Measurements from ENCODE around the gene SPOCK1. TPM values are rescaled to one million over a fixed set of nuclear protein-coding genes. Genes with fewer than 3 reads are reported as not detected.

Gene SPOCK1
- total RNA-seq, 1 donor from 2014 or later = 3.7 TPM

DNA sequence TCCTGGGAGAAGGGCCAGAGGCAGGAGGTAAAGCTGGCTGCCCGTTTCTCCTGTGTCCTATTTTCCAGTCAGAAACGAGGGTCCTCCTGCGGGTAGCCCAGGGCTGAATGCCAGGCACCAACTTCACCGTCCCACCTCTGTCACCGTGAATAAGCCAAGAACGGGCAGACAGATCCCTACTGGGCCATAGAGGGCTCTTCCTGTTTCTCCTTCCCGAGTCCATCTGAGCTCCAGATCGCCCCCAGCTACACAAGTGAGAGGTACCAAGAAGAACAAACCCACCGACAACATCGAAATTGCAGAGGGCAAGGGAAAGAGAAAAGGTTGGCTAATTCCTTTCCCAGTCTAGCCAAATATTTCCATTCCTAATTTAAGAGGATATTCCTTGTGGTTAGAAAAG, 93.7 kb downstream of the SPOCK1 start:
- no peak overlapping the region for H3K9ac ChIP-seq (ENCODE audit: low read depth in 1 of 3, low read length in 3 of 3)
- no peaks in the 10 kb centered on the region for H3K4me1 ChIP-seq (ENCODE audit: control insufficient read depth in 3 of 3, insufficient read depth in 3 of 3, low read length in 3 of 3)
- no peak overlapping the region for H3K4me3 ChIP-seq (ENCODE audit: low read length in 3 of 3)
- H3K27ac ChIP-seq (ENCODE audit: low read depth, low read length) = no peak overlapping the region
- H3K9me3 ChIP-seq (ENCODE audit: control insufficient read depth in 3 of 3, low read length in 3 of 3) = no peaks in the 10 kb centered on the region
- no peaks in the 10 kb centered on the region for H3K36me3 ChIP-seq (ENCODE audit: control insufficient read depth in 3 of 3, insufficient read depth in 3 of 3, low read length in 3 of 3)
- no peaks in the 10 kb centered on the region for H3K27me3 ChIP-seq (ENCODE audit: control insufficient read depth in 3 of 3, insufficient read depth in 3 of 3, low read length in 3 of 3)

- Histone ChIP-seq H3K27ac (ENCODE audit: low read depth, low read length) (no peak overlapping the region), H3K4me1 (ENCODE audit: control insufficient read depth in 3 of 3, insufficient read depth in 3 of 3, low read length in 3 of 3) (no peaks in the 10 kb centered on the region), H3K27me3 (ENCODE audit: control insufficient read depth in 3 of 3, insufficient read depth in 3 of 3, low read length in 3 of 3) (no peaks in the 10 kb centered on the region), H3K9ac (ENCODE audit: low read depth in 1 of 3, low read length in 3 of 3) (no peak overlapping the region), H3K36me3 (ENCODE audit: control insufficient read depth in 3 of 3, insufficient read depth in 3 of 3, low read length in 3 of 3) (no peaks in the 10 kb centered on the region), H3K9me3 (ENCODE audit: control insufficient read depth in 3 of 3, low read length in 3 of 3) (no peaks in the 10 kb centered on the region), H3K4me3 (ENCODE audit: low read length in 3 of 3) (no peak overlapping the region)
Observed at GRCh38 chr5:137403869-137404268, 95.3 kb downstream of the SPOCK1 start.

DNA sequence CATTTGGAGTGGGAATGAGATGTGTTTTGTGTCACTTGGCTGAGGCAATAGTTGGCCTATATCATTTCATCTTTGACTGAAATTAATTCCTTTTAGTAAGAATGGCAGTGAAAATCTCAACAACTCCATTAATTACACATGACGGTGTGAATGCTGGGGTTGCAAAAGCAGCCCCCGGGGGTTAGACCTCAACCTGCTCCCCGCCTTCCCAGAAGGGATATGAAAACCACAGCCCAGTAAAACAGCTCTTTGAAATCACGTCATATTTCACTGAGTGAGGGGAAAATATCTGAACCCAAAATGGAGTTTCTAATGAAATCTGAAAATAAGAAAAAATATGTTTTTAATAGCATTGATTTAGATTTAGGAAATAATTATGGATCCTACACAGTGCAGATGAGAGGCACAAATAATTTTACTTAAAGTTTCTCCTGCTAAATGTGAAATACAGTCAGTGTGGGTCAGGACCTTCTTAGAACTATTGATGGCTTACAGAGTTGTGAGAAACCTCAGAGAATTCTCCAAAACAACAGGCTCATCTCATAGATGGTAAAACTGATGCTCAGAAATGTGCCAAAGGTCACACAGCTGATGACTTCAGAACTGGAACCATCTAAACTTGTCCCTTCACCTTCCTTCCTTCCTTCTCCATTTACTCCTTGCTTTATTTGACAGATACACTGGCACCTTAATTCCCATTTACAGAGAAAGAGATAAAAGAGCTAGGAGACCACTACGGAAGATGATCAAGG, 96.5 kb downstream of the SPOCK1 start:
- H3K36me3 ChIP-seq (ENCODE audit: control insufficient read depth in 3 of 3, insufficient read depth in 3 of 3, low read length in 3 of 3) = no peaks in the 10 kb centered on the region
- no peak overlapping the region for H3K27ac ChIP-seq (ENCODE audit: low read depth, low read length)
- H3K9me3 ChIP-seq (ENCODE audit: control insufficient read depth in 3 of 3, low read length in 3 of 3) = no peaks in the 10 kb centered on the region
- H3K4me3 ChIP-seq (ENCODE audit: low read length in 3 of 3) = no peak overlapping the region
- H3K9ac ChIP-seq (ENCODE audit: low read depth in 1 of 3, low read length in 3 of 3) = no peak overlapping the region
- no peaks in the 10 kb centered on the region for H3K4me1 ChIP-seq (ENCODE audit: control insufficient read depth in 3 of 3, insufficient read depth in 3 of 3, low read length in 3 of 3)
- no peaks in the 10 kb centered on the region for H3K27me3 ChIP-seq (ENCODE audit: control insufficient read depth in 3 of 3, insufficient read depth in 3 of 3, low read length in 3 of 3)

- Histone ChIP-seq H3K4me3 (ENCODE audit: low read length in 3 of 3) (no peak overlapping the region), H3K9ac (ENCODE audit: low read depth in 1 of 3, low read length in 3 of 3) (no peak overlapping the region), H3K4me1 (ENCODE audit: control insufficient read depth in 3 of 3, insufficient read depth in 3 of 3, low read length in 3 of 3) (no peaks in the 10 kb centered on the region), H3K9me3 (ENCODE audit: control insufficient read depth in 3 of 3, low read length in 3 of 3) (no peaks in the 10 kb centered on the region), H3K27me3 (ENCODE audit: control insufficient read depth in 3 of 3, insufficient read depth in 3 of 3, low read length in 3 of 3) (no peaks in the 10 kb centered on the region), H3K36me3 (ENCODE audit: control insufficient read depth in 3 of 3, insufficient read depth in 3 of 3, low read length in 3 of 3) (no peaks in the 10 kb centered on the region), H3K27ac (ENCODE audit: low read depth, low read length) (no peak overlapping the region)
Observed at GRCh38 chr5:137401946-137402345, 97.2 kb downstream of the SPOCK1 start.

- no peak overlapping the region for H3K27ac ChIP-seq (ENCODE audit: low read depth, low read length)
- no peaks in the 10 kb centered on the region for H3K36me3 ChIP-seq (ENCODE audit: control insufficient read depth in 3 of 3, insufficient read depth in 3 of 3, low read length in 3 of 3)
- H3K9me3 ChIP-seq (ENCODE audit: control insufficient read depth in 3 of 3, low read length in 3 of 3) = no peaks in the 10 kb centered on the region
- H3K4me1 ChIP-seq (ENCODE audit: control insufficient read depth in 3 of 3, insufficient read depth in 3 of 3, low read length in 3 of 3) = peaks cover 0 to 3% (median 2%) of the 10 kb centered on the region in 3 donors
- H3K9ac ChIP-seq (ENCODE audit: low read depth in 1 of 3, low read length in 3 of 3) = no peak overlapping the region
- no peaks in the 10 kb centered on the region for H3K27me3 ChIP-seq (ENCODE audit: control insufficient read depth in 3 of 3, insufficient read depth in 3 of 3, low read length in 3 of 3)
- H3K4me3 ChIP-seq (ENCODE audit: low read length in 3 of 3) = no peak overlapping the region
Observed at GRCh38 chr5:137400571-137400970, 98.6 kb downstream of the SPOCK1 start.

- peaks cover 0 to 10% (median 5%) of the 10 kb centered on the region in 3 donors for H3K4me1 ChIP-seq (ENCODE audit: control insufficient read depth in 3 of 3, insufficient read depth in 3 of 3, low read length in 3 of 3)
- no peaks in the 10 kb centered on the region for H3K27me3 ChIP-seq (ENCODE audit: control insufficient read depth in 3 of 3, insufficient read depth in 3 of 3, low read length in 3 of 3)
- no peak overlapping the region for H3K27ac ChIP-seq (ENCODE audit: low read depth, low read length)
- no peak overlapping the region for H3K9ac ChIP-seq (ENCODE audit: low read depth in 1 of 3, low read length in 3 of 3)
- no peaks in the 10 kb centered on the region for H3K36me3 ChIP-seq (ENCODE audit: control insufficient read depth in 3 of 3, insufficient read depth in 3 of 3, low read length in 3 of 3)
- no peaks in the 10 kb centered on the region for H3K9me3 ChIP-seq (ENCODE audit: control insufficient read depth in 3 of 3, low read length in 3 of 3)
- no peak overlapping the region for H3K4me3 ChIP-seq (ENCODE audit: low read length in 3 of 3)
Observed at GRCh38 chr5:137399911-137400310, 99.2 kb downstream of the SPOCK1 start.

DNA sequence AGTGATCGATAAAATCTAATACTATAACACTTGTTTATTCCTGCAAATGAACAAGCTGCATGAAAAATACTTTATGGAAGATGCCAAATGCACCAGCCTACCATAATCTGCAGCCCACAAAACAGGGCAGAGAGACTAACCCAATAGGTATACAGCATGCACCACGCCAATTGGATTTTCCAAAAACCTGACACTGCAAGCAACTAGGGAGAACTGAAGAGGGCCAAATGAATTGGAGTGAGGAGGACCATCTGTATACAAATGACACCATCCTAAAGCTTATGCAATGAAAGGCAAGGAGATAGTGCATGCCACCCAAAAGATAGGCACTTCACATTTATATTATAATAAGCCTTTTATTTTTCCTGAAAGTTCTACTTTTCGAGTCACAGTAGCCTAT, 100.4 kb downstream of the SPOCK1 start:
- Histone ChIP-seq H3K27me3 (ENCODE audit: control insufficient read depth in 3 of 3, insufficient read depth in 3 of 3, low read length in 3 of 3) (no peaks in the 10 kb centered on the region), H3K4me3 (ENCODE audit: low read length in 3 of 3) (no peak overlapping the region), H3K27ac (ENCODE audit: low read depth, low read length) (no peak overlapping the region), H3K36me3 (ENCODE audit: control insufficient read depth in 3 of 3, insufficient read depth in 3 of 3, low read length in 3 of 3) (no peaks in the 10 kb centered on the region), H3K9ac (ENCODE audit: low read depth in 1 of 3, low read length in 3 of 3) (no peak overlapping the region), H3K9me3 (ENCODE audit: control insufficient read depth in 3 of 3, low read length in 3 of 3) (no peaks in the 10 kb centered on the region), H3K4me1 (ENCODE audit: control insufficient read depth in 3 of 3, insufficient read depth in 3 of 3, low read length in 3 of 3) (peaks cover 0 to 10% (median 5%) of the 10 kb centered on the region in 3 donors)

DNA sequence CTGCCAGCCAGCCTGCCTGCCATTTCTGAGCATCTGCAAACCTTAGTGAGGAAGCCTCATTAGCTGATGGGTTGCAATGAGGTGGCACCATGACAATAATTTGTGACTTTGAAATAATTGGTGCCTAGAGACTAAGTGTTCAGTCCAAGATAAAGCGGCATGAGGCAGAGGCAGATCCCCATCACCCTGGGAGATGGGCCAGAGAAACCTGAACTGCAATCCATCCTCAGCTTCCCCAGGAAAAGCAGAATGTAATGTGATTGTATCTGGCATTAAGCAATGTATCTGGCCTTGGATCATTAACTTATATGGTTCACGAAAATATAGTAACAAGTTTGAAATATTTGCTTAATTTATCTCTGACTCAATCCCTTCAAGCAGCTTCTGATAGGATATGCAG, 101.0 kb downstream of the SPOCK1 start:
- Histone ChIP-seq H3K27me3 (ENCODE audit: control insufficient read depth in 3 of 3, insufficient read depth in 3 of 3, low read length in 3 of 3) (no peaks in the 10 kb centered on the region), H3K36me3 (ENCODE audit: control insufficient read depth in 3 of 3, insufficient read depth in 3 of 3, low read length in 3 of 3) (no peaks in the 10 kb centered on the region), H3K9me3 (ENCODE audit: control insufficient read depth in 3 of 3, low read length in 3 of 3) (no peaks in the 10 kb centered on the region), H3K27ac (ENCODE audit: low read depth, low read length) (no peak overlapping the region), H3K4me3 (ENCODE audit: low read length in 3 of 3) (no peak overlapping the region), H3K4me1 (ENCODE audit: control insufficient read depth in 3 of 3, insufficient read depth in 3 of 3, low read length in 3 of 3) (peaks cover 0 to 10% (median 5%) of the 10 kb centered on the region in 3 donors), H3K9ac (ENCODE audit: low read depth in 1 of 3, low read length in 3 of 3) (no peak overlapping the region)

- peaks cover 0 to 10% (median 5%) of the 10 kb centered on the region in 3 donors for H3K4me1 ChIP-seq (ENCODE audit: control insufficient read depth in 3 of 3, insufficient read depth in 3 of 3, low read length in 3 of 3)
- no peak overlapping the region for H3K9ac ChIP-seq (ENCODE audit: low read depth in 1 of 3, low read length in 3 of 3)
- H3K36me3 ChIP-seq (ENCODE audit: control insufficient read depth in 3 of 3, insufficient read depth in 3 of 3, low read length in 3 of 3) = no peaks in the 10 kb centered on the region
- no peaks in the 10 kb centered on the region for H3K9me3 ChIP-seq (ENCODE audit: control insufficient read depth in 3 of 3, low read length in 3 of 3)
- H3K27ac ChIP-seq (ENCODE audit: low read depth, low read length) = no peak overlapping the region
- no peaks in the 10 kb centered on the region for H3K27me3 ChIP-seq (ENCODE audit: control insufficient read depth in 3 of 3, insufficient read depth in 3 of 3, low read length in 3 of 3)
- no peak overlapping the region for H3K4me3 ChIP-seq (ENCODE audit: low read length in 3 of 3)
Observed at GRCh38 chr5:137395011-137395755, 103.9 kb downstream of the SPOCK1 start.

DNA sequence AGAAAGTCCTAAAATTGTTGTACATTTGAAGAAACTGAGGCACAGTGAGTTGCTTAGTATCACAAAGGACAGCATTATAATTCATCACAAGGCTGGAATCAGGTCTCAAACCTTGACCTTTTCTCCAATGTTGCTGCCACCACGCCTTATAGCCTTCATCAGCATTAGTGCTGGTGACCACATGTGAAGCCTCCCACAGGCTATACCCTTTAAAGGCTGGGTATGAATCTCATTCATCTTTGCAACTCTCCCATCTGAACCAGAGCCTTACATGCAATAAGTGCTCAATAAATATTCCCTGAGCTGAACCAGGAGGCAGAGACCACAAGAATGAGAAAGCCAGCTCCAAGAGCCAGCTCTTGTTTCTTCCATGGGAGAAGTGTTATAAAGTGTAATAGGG, 104.7 kb downstream of the SPOCK1 start:
- H3K27ac ChIP-seq (ENCODE audit: low read depth, low read length) = no peak overlapping the region
- no peak overlapping the region for H3K4me3 ChIP-seq (ENCODE audit: low read length in 3 of 3)
- no peak overlapping the region for H3K9ac ChIP-seq (ENCODE audit: low read depth in 1 of 3, low read length in 3 of 3)
- no peaks in the 10 kb centered on the region for H3K27me3 ChIP-seq (ENCODE audit: control insufficient read depth in 3 of 3, insufficient read depth in 3 of 3, low read length in 3 of 3)
- H3K36me3 ChIP-seq (ENCODE audit: control insufficient read depth in 3 of 3, insufficient read depth in 3 of 3, low read length in 3 of 3) = no peaks in the 10 kb centered on the region
- H3K9me3 ChIP-seq (ENCODE audit: control insufficient read depth in 3 of 3, low read length in 3 of 3) = no peaks in the 10 kb centered on the region
- H3K4me1 ChIP-seq (ENCODE audit: control insufficient read depth in 3 of 3, insufficient read depth in 3 of 3, low read length in 3 of 3) = peaks cover under 1 to 14% (median 7%) of the 10 kb centered on the region in 3 donors
